GM19455 (cell line): ENCODE data around the gene ZNF595.
A peak's percentile ranks its signal among the peaks of the same experiment; 100 is the strongest.
"Not testable (repeated sequence)": the region's sequence is repeated elsewhere in the genome, so short reads cannot be mapped to it uniquely, and the experiment has no call there.

Source experiments
- ATAC-seq: cut with Tn5 transposase; IDR thresholded peaks from one replicate; pipeline ENCODE4 v1.9.1; 2021; ENCODE audit not compliant: unreplicated experiment

The ZNF595 gene

DNA sequence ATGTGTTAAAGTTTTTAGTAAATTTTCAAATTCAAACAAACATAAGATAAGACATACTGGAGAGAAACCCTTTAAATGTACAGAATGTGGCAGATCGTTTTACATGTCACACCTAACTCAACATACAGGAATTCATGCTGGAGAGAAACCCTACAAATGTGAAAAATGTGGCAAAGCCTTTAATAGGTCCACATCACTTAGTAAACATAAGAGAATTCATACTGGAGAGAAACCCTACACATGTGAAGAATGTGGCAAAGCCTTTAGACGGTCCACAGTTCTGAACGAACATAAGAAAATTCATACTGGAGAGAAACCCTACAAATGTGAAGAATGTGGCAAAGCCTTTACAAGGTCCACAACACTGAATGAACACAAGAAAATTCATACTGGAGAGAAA is 32.8 kb downstream of the ZNF595 start:
- ATAC-seq: no peak

DNA sequence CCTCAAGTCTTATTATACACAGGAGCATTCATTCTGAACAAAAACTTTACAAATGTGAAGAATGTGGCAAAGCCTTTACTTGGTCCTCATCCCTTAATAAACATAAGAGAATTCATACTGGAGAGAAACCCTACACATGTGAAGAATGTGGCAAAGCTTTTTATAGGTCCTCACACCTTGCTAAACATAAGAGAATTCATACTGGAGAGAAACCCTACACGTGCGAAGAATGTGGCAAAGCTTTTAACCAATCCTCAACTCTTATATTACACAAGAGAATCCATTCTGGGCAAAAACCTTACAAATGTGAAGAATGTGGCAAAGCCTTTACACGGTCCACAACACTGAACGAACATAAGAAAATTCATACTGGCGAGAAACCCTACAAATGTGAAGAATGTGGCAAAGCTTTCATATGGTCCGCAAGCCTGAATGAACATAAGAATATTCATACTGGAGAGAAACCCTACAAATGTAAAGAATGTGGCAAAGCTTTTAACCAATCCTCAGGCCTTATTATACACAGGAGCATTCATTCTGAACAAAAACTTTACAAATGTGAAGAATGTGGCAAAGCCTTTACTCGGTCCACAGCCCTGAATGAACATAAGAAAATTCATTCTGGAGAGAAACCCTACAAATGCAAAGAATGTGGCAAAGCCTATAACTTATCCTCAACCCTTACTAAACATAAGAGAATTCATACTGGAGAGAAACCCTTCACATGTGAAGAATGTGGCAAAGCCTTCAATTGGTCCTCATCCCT is 33.6 kb downstream of the ZNF595 start:
- not testable (repeated sequence) for ATAC-seq

DNA sequence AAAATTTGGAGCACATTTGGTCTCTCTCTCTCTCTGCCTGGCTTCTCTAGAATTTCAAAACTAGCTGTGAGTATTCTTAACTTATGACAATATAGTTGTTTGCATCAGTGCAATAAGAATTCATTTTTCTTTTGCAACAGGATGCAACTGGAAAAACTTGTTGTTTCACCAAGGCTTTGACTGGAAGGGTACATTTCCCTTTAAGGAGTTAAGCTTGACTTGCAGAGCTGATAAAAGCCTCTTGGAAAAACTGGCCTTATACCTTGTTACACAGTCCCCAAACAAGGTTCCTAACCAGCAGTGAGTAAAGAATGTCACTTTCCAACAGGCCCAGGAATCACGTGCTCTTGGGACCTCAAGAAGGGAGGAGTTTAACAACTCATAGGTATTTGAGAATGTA is 45.3 kb downstream of the ZNF595 start:
- ATAC-seq: no peak

DNA sequence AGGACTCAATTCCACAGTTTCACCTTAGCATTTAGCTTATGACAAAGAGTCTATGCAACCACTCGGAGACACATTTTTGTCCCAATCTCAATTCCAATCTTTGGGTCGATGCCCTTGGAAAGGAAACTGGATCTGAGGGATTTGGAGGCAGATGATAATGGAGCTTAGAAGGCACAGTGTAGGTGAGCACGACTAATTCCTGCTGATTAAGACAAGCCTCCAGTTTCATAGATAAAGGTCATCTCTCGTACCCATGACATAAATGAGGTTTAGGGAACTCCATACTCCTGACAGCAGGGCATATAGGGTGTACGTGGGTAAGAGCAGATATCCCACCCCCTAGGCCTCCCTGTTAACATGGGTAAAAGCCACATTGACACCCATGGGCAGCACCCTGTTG is 46.7 kb downstream of the ZNF595 start:
- ATAC-seq: no peak

DNA sequence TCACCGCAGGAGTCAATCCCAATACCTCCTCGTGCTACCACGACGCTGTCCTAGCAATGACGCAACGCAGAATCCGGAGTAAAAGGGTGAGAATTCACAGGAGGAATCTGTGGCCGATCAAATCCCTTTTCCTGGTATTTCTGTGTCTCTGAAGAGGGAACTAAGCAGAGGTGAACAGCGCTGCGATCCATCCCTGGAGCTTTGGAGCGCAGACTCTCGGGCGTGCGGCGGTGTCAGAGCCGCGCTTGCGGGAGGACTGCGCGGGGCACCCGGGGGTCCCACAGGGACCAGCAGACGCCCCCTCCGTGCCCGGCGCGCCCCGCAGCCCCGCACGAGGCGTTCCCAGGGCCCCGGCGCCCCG is 53.9 kb downstream of the ZNF595 start:
- ATAC-seq: no peak

DNA sequence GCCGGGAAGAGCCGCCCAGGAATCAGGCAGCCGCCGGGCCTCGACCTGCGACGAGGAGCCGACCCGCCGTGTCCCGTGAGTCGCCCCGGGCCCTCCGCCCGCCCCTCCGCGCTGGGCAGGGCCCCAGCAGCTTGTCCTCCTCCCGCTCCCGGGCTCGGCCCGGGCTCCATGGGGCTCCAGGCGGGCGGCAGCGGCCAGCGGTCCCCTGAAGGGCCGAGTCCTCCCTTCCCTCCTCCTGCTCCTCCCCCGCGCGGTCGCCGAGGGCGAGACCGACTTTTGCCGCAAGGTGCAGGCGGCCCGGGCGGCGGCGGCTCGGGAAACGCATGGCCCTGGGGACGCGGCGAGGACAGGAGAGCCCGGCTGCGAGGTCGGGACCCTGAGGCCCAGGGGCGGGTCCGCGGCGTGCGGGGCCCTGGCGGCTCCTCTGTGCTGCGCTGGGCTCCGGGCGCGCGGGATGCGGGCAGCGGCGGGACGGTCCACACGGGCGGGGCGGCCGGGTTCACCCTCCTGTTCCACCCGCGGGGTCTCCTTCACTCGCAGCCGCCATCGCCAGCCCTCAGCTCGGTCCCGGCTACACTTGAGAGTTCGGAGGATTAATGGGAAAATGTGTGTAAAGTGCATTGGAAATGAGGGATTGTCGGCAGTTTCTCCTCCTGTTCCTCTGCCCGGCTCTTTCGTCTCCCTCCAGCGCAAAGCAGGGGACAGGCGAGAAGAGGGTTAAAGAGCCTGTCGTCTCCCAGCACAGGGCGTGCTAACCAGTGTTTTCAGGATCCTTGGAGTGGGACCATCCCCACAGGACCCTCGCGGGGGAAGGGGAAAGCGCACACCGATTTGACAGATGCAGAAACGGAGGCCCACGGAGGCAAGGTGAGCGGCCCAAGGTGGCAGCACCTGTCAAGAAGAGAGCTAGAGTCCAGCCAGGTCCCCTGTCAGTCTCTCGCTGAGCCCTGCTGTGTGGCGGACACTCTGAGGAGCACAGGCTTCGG is 54.6 kb downstream of the ZNF595 start:
- ATAC-seq: no peak

DNA sequence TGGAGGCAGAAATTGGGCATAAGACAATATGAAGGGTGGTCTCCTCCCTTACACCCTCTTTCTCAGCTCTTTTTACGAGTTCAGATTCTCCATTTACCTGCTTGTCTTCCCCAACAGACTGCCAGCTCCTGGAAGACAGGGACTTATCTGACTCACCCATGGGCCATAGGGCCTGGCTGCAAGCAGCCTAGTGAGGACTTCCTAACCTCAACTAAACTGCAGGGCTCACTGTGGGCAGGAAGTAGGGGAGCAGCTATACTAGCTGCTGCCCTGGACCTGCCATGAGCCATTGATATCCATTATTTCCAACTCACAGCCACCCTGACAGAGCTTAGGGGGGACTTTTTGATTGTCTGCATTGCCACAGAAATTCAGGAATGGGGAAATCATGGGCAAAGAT is 59.6 kb downstream of the ZNF595 start:
- no peak for ATAC-seq

DNA sequence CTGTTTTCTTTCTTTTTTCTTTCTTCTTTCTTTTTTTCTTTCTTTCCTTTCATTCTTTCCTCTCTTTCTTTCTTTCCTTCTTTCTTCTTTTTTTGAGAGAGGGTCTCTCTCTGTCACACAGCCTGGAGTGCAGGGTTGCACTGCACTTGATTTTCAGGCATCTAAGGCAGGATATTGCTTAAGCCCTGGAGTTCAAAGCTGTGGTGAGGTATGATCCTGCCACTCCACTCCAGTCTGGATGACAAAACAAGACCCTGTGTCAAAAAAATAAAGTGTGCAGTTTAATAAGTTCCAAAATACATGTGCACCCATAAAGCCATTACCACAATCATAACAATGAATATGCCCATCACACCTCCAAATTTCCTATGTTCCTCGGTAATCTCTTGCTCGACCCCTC is 60.6 kb downstream of the ZNF595 start:
- no peak for ATAC-seq

DNA sequence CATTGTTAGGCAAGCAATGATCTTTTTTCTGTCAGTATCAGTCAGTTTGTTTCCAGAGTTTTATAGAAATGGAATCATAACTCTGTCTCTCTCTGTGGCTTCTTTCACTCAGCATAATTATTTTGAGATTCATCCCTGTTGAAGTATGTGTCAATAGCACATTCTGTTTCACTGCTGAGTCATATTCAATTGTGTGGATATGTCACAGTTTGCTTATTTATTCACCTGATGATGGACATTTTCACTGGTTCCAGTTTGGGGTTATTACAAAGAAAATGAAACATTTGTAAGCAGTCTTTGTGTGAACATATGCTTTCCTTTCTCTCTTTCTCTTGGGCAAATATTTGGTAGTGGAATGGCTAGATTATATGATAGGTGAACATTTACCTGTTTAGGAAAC is 61.0 kb downstream of the ZNF595 start:
- no peak for ATAC-seq

DNA sequence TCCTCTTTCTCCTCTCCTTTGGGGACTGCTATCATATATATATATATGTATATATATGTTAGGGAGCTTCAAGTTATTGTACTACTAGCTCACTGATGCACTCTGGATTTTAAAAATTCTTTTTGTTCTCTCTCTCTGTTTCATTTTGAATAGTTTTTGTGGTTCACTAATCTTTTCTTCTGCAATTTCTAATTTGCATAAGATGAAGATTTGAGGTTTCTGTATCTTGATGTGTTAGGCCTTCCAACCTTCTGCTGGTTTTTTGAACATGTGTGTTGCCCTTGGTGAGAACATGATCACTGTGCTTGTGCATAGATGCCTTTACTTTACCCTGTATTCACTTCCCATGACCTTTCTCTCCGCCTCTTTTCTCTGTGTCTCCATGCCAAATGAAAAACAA is 63.4 kb downstream of the ZNF595 start:
- no peak for ATAC-seq

DNA sequence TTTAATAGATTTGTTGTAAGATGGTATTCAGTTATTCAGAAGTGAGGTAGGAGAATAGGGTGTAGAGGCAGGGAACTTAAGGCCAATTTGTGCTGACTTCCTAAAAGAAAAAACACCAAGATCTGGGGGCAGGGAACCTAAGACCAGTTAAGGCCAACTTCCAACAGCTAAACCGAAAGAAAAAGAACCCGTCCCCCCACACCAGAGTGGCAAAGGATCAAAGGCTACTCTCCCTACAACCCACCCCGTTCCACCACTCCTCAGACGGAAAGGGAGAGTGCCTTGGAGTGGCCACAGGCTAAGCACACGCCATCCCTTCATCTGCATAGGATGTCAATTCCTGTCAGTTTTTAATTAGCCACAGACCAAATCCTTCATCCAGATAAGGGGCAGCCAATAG is 67.5 kb downstream of the ZNF595 start:
- ATAC-seq: no peak

DNA sequence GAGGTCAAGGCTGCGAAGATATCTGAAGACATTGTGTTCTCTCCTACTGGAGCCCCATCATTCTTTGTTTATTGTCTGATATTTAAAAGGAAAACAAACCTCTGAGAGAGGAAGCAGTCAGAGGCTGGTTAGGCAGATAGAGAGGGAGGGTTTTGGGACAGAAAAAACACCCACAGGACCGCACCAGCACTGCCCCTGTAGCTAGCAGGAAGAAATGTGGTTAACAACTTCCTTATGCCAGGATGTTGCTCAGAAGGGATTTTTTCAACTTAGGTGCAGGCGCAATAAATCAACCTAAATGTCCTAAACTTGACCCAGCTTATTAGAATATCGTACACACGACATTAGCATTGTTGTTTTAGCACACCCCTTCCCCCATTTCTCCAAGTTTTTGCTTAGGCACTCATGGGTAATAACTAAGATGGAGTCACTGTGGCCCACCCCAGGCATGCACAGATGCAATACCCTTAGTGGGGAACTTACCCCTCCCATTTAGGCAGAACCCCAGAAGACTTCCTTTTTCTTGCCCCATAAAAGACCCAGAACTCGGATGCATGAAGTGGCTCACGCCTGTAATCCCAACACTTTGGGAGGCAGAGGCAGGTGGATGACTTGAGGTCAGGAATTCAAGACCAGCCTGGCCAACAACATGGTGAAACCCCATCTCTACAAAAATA is 68.4 kb downstream of the ZNF595 start:
- ATAC-seq: no peak

DNA sequence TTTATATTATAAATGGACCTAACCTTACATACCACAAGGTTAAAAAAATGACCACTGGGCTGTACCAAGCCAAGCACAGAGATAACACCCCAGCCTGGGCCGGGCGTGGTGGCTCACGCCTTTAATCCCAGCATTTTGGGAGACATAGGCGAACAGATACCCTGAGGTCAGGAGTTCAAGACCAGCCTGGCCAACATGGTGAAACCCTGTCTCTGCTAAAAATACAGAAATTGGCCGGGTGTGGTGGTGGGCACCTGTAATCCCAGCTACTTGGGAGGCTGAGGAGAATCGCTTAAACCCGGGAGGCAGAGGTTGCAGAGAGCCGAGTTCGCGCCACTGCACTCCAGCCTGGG is 70.8 kb downstream of the ZNF595 start:
- not testable (repeated sequence) for ATAC-seq

DNA sequence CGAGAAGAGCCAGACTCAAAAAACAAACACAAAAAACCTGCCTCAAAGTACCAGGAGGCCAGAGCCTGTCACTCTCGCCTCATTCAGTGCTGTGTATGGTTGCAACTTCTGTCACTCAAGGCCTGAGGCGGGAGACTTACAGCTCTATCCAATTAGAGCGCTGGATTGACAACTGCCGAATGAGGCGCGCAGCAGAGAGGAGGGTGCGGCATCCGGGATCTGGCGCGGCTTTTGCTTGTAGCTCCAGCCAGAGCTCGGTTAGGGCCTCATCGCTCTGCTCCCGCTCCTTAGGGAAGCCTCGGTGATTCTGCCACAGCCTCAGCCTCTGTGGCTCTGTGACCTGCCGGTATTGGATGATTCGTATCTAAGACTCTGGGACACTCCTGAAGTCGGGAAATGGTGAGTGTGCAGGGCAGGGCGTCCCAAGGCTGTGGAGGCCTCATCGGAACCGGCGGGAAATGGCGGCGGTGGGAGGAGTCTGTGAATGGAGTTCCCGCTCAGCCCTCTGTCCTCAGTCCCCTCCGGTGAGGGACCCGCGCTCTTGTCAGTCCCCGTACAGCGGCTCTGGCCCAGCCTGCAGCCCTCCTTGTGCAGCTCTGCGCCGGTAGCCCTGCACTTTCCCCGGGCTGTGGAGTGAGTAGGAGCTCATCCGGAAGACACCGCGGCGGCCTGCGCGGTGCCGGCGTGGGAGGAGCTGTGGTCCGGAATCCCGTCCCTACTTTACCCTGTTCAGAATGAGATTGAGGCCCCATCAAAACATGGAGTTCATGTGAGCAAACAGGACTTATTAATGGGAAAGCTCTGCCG is 71.4 kb downstream of the ZNF595 start, which contains the start of gene ZNF718:
TSS of gene ZNF718 (plus strand) at position 227 of the 807 bp plus-strand sequence. CDS start at position 397, 170 bp downstream.
- peak; percentile 99 for ATAC-seq

DNA sequence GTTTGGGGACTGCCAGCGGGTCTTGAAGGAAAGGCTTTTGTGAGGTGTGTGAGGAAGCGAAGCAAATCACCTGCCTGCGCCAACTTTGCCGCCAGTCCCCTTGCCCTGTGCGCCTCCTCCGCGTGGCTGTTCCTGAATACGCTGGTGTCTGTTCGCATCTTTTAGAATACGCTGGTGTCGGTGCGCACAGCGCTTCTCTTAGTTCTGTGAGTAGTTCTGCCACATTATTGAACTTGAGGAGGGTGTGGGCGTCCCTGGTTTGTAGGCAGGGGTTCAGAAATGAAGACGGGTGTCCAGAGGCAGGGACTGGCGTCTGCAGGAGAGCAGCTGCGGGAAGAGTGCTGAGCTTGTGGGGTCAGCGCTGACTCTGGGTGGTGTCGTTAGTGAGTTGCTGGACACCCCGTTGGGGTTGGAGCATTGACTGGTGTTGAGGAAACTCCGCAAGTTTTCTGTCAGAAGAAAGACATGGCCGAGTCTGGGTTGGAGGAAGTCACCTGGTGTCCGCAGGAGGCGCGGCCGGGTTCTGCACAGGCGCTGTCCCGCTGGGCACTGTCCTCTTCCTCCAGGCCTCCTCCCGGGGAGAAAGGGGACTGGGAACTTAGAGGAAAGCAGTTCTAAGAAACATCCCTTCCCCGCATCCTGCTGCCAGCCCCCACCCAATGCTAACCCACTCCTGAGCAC is 72.1 kb downstream of the ZNF595 start:
- ATAC-seq: peak; percentile 31

DNA sequence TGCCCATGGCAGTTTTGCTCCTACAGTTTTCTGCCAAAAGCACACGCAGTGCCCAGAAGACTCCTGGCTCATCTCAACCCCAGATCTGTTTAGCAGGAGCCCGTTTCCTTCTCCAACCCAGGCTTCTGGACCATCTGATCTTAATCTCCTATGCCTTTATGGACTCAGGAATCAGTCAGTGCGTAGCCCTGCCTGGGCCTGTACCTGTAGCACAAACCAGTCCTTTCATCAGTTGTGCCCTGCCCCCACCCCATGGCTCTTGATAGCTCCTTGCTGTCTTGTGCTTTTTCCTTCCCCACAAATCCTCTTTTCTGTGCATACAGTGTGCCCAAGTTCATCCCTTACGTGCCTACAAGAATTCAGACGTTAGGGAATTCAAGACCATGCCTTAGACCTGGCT is 72.7 kb downstream of the ZNF595 start:
- no peak for ATAC-seq

DNA sequence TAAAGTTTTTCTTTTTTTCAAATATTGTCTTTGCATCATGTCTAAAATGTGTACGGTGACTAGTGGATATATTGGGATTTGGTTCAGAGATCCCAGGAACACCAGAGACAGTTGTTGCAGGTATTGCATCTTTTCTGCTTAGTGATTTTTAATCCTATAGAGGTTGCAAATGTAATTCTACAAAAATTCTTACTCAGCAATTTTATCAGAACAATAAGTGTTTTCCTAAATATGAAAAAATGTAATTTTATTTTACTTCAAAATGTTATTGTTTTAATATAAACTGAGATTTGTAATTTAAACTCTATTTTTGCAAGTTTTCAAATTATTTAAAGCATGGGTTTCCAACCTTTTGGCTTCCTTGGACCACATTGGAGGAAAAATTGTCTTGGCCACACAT is 79.4 kb downstream of the ZNF595 start:
- no peak for ATAC-seq
